Karpas-422 (cell line): Measurements from ENCODE around the gene TNS3. TPM values are rescaled to one million over a fixed set of nuclear protein-coding genes. Genes with fewer than 3 reads are reported as not detected.

Experiments
- DNase-seq: peaks from one replicate; pipeline ENCODE4 v3.0.0-alpha.2; 2015
- H2AFZ ChIP-seq: fragments of 200-600 bp; sonication (generic); 2 replicates; pipeline ENCODE4 v1.6.1; 2014; ENCODE audit warnings: antibody characterized with exemption, low read length, mixed read lengths
- H3K27ac ChIP-seq: fragments of 200-600 bp; sonication (generic); 2 replicates; pipeline ENCODE4 v1.5.1; 2014; ENCODE audit warnings: mild to moderate bottlenecking, low read length, moderate library complexity
- H3K27me3 ChIP-seq: fragments of 200-600 bp; sonication (generic); 2 replicates; pipeline ENCODE4 v1.6.1; 2014; ENCODE audit warnings: low read length, mixed read lengths
- H3K36me3 ChIP-seq: fragments of 200-600 bp; sonication (generic); 2 replicates; pipeline ENCODE4 v1.6.1; 2014; ENCODE audit warnings: low read length, mixed read lengths; ENCODE audit not compliant: insufficient read depth
- H3K4me1 ChIP-seq: fragments of 200-600 bp; sonication (generic); 2 replicates; pipeline ENCODE4 v1.6.1; 2014; ENCODE audit warnings: mild to moderate bottlenecking, low read length, mixed read lengths
- H3K4me2 ChIP-seq: fragments of 200-600 bp; sonication (generic); 2 replicates; pipeline ENCODE4 v1.6.1; 2014; ENCODE audit warnings: low read length, low read depth, mild to moderate bottlenecking; ENCODE audit not compliant: poor library complexity, severe bottlenecking
- H3K4me3 ChIP-seq: fragments of 200-600 bp; sonication (generic); 2 replicates; pipeline ENCODE4 v1.5.1; 2014; ENCODE audit warnings: mild to moderate bottlenecking, antibody characterized with exemption, low read length, mixed read lengths
- H3K79me2 ChIP-seq: fragments of 200-600 bp; sonication (generic); 2 replicates; pipeline ENCODE4 v1.6.1; 2014; ENCODE audit warnings: mild to moderate bottlenecking, low read length, mixed read lengths
- H3K9ac ChIP-seq: fragments of 200-600 bp; sonication (generic); 2 replicates; pipeline ENCODE4 v1.6.0; 2014; ENCODE audit warnings: low read length
- H3K9me2 ChIP-seq: fragments of 200-600 bp; sonication (generic), shearing (Covaris generic); replicated peaks from 2 replicates; pipeline ENCODE4 v1.6.0; 2014; ENCODE audit warnings: mild to moderate bottlenecking, low read length, moderate library complexity; ENCODE audit not compliant: insufficient read depth
- H3K9me3 ChIP-seq: fragments of 300-700, 200-600 bp; sonication (generic); 2 replicates; pipeline ENCODE4 v1.6.1; 2014; ENCODE audit warnings: low read length, mixed read lengths
- H4K20me1 ChIP-seq: fragments of 200-600 bp; sonication (generic); 2 replicates; pipeline ENCODE4 v1.6.1; 2014; ENCODE audit warnings: mild to moderate bottlenecking, antibody characterized with exemption, low read length, low read depth; ENCODE audit not compliant: insufficient read depth
- total RNA-seq: library from RNA; depleted of rRNA; stranded (reverse); fragments of >200 nt; shearing (Covaris generic); gene quantifications from 2 replicates; pipeline ENCODE4 v1.2.3, GENCODE V29; 2014; ENCODE audit warnings: low replicate concordance

The TNS3 gene
- total RNA-seq, 1 experiment from 2014 or later, result 56.6 TPM

DNA sequence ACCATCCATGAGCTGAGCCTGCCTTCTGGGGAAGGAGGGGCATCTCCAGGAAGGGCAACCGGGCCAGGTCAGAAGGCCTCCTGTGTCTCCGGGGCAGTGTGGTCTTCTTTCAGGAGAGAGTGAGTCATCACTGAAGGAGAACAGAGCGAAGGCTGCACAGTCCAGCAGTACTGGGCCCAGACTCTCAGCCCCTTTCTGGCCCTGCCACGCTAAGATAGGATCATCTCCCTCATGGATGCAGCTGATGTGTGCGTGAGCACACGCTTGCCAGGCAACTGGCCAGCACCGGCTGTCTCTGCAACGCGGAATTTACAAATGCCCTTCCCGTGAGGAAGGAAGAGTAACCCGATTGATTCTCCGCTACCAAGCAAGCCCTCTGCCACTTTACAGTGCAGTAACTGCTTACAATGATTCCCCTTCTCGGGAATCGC is 328.2 kb downstream of the TNS3 start:
- no peak overlapping the region for H3K27ac ChIP-seq
- no peak overlapping the region for H3K9ac ChIP-seq
- no peaks in the 10 kb centered on the region for H3K79me2 ChIP-seq
- H4K20me1 ChIP-seq, result no peaks in the 10 kb centered on the region
- DNase-seq, result no peak
- no peak overlapping the region for H3K4me3 ChIP-seq
- no peaks in the 10 kb centered on the region for H3K27me3 ChIP-seq
- no peaks in the 10 kb centered on the region for H3K9me2 ChIP-seq
- H3K4me1 ChIP-seq, result no peaks in the 10 kb centered on the region
- no peak overlapping the region for H2AFZ ChIP-seq
- H3K36me3 ChIP-seq, result no peaks in the 10 kb centered on the region
- no peaks in the 10 kb centered on the region for H3K9me3 ChIP-seq
- no peak overlapping the region for H3K4me2 ChIP-seq

GRCh38 chr7:47252675-47253074 is 329.2 kb downstream of the TNS3 start:
- Histone ChIP-seq H3K4me3 (no peak overlapping the region), H3K4me2 (no peak overlapping the region), H3K36me3 (no peaks in the 10 kb centered on the region), H4K20me1 (no peaks in the 10 kb centered on the region), H3K9me2 (no peaks in the 10 kb centered on the region), H3K27me3 (no peaks in the 10 kb centered on the region), H3K27ac (no peak overlapping the region), H3K79me2 (no peaks in the 10 kb centered on the region), H3K9ac (no peak overlapping the region), H3K4me1 (no peaks in the 10 kb centered on the region), H2AFZ (no peak overlapping the region), H3K9me3 (no peaks in the 10 kb centered on the region)
- no peak for DNase-seq

DNA sequence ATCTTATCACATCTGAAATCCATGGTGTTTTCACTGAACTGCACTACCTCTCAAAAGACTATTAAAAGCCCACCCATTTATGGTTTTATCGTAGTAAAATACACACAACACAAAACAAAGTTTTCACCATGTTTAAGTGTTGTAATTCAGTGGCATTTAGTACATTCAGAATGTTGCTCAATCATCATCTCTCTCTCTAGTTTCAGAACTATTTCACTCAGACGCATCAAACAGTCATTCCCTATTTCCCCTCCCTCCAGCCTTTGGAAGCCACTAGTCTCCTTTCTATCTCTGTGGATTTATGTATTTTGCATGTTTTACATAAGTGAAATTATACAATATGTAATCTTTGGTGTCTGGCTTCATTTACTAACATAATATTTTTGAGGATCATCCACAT is 332.6 kb downstream of the TNS3 start:
- no peak for DNase-seq
- no peak overlapping the region for H3K4me3 ChIP-seq
- H3K4me1 ChIP-seq, result no peaks in the 10 kb centered on the region
- no peaks in the 10 kb centered on the region for H3K27me3 ChIP-seq
- no peaks in the 10 kb centered on the region for H3K79me2 ChIP-seq
- no peak overlapping the region for H3K27ac ChIP-seq
- no peaks in the 10 kb centered on the region for H4K20me1 ChIP-seq
- H3K9me2 ChIP-seq, result no peaks in the 10 kb centered on the region
- H3K9me3 ChIP-seq, result no peaks in the 10 kb centered on the region
- no peaks in the 10 kb centered on the region for H3K36me3 ChIP-seq
- no peak overlapping the region for H2AFZ ChIP-seq
- H3K4me2 ChIP-seq, result no peak overlapping the region
- no peak overlapping the region for H3K9ac ChIP-seq

GRCh38 chr7:47248797-47249196 is 333.1 kb downstream of the TNS3 start:
- no peak overlapping the region for H2AFZ ChIP-seq
- H3K4me2 ChIP-seq, result no peak overlapping the region

DNA sequence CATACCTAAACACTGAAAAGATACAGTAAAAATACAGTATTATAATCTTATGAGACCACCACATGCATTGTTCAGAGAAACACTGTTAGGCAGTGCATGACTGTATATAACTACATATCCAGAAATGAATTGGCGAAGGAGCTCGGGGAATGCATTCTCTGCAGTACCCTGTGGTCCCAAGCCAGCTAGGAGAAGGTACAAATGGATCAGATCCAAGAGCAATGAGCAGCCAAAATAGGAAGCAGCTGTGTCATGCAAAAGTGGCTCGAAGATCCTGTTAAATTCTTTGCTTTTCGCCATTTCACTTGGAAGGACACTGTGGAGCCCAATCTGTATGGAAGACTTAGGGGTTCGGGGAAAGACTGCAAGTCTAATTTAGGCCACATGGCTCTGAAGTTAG is 334.8 kb downstream of the TNS3 start:
- Histone ChIP-seq H3K36me3 (no peaks in the 10 kb centered on the region), H3K27me3 (no peaks in the 10 kb centered on the region), H3K4me1 (no peaks in the 10 kb centered on the region), H3K9ac (no peak overlapping the region), H3K4me3 (no peak overlapping the region), H3K9me2 (no peaks in the 10 kb centered on the region), H3K4me2 (no peak overlapping the region), H4K20me1 (no peaks in the 10 kb centered on the region), H2AFZ (no peak overlapping the region), H3K27ac (no peak overlapping the region), H3K9me3 (no peaks in the 10 kb centered on the region), H3K79me2 (no peaks in the 10 kb centered on the region)
- no peak for DNase-seq

More at GRCh38 chr7:47248797-47249196, 333.1 kb downstream of the TNS3 start:
- H3K4me1 ChIP-seq, result no peaks in the 10 kb centered on the region
- H3K27me3 ChIP-seq, result no peaks in the 10 kb centered on the region
- H3K36me3 ChIP-seq, result no peaks in the 10 kb centered on the region
- H3K79me2 ChIP-seq, result no peaks in the 10 kb centered on the region
- H4K20me1 ChIP-seq, result no peaks in the 10 kb centered on the region
- no peak overlapping the region for H3K4me3 ChIP-seq
- H3K27ac ChIP-seq, result no peak overlapping the region
- no peak overlapping the region for H3K9ac ChIP-seq
- no peaks in the 10 kb centered on the region for H3K9me3 ChIP-seq
- no peak for DNase-seq
- no peaks in the 10 kb centered on the region for H3K9me2 ChIP-seq

DNA sequence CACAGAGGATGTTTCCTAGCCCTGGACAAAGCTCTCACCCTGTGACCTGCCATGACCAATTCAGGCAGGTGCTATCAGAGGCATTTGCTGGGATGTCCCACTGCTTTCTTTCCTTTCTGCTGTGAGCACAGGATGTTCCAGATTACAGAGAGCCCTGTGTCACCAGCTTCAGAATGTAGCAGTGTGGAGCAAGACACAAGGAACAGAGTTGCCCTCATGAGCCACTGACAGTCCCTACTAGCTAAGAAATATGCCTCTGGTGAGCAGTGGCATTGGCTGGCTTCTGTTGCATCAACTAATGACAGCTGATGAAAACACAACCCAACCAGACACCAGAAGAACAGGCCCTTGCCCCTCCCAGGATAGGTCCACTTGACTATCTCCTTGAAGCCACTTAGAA is 337.2 kb downstream of the TNS3 start:
- H3K36me3 ChIP-seq, result no peaks in the 10 kb centered on the region
- no peak overlapping the region for H3K27ac ChIP-seq
- no peak overlapping the region for H2AFZ ChIP-seq
- H4K20me1 ChIP-seq, result no peaks in the 10 kb centered on the region
- H3K4me2 ChIP-seq, result no peak overlapping the region
- no peaks in the 10 kb centered on the region for H3K79me2 ChIP-seq
- H3K9me2 ChIP-seq, result no peaks in the 10 kb centered on the region
- no peak overlapping the region for H3K4me3 ChIP-seq
- H3K27me3 ChIP-seq, result no peaks in the 10 kb centered on the region
- no peaks in the 10 kb centered on the region for H3K4me1 ChIP-seq
- DNase-seq, result no peak
- H3K9me3 ChIP-seq, result no peaks in the 10 kb centered on the region
- H3K9ac ChIP-seq, result no peak overlapping the region

DNA sequence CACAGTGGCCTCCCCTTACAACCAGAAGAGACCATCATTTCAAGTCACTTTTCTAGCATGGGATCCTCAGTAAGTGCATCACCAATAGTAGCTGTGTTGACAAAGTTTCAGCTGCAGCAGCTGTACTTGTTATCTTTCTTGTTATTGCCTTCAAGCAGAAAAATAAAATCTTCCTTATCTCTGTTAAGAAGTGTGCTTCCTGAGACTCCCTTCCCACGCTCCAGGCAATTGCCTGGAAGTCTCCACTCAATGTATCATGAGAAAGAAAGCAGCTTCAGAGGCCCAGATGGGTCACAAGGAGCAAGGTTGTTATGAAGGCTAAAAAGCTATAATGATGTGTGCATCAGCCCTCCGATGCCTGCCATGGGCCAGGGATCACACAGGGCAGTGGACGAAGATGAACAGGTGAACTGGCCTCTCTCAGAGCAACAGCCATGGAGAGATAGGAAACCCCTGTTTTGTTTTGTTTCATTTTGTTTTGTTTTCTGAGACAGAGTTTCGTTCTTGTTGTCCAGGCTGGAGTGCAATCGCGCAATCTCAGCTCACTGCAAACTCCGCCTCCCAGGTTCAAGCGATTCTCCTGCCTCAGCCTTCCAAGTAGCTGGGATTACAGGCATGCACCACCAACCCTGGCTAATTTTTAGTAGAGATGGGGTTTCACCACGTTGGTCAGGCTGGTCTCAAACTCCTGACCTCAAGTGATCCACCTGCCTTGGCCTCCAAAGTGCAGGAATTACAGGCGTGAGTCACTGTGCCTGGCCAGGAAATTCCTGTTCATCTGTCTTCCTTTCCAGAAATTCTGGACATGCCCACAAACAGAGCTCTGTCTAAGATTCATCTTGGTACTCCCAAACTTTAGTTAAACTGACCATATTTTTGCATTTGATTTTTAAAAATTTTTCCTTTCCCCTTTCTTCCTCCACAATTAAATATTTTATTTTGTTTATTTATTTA is 340.5 kb downstream of the TNS3 start:
- Histone ChIP-seq H3K4me1 (no peaks in the 10 kb centered on the region), H3K9me3 (no peaks in the 10 kb centered on the region), H3K4me3 (no peak overlapping the region), H2AFZ (no peak overlapping the region), H3K27me3 (no peaks in the 10 kb centered on the region), H3K9me2 (no peaks in the 10 kb centered on the region), H3K9ac (no peak overlapping the region), H3K4me2 (no peak overlapping the region), H4K20me1 (no peaks in the 10 kb centered on the region), H3K36me3 (no peaks in the 10 kb centered on the region), H3K27ac (no peak overlapping the region), H3K79me2 (no peaks in the 10 kb centered on the region)
- no peak for DNase-seq

GRCh38 chr7:47239931-47240421 is 341.9 kb downstream of the TNS3 start:
- Histone ChIP-seq H3K9me2 (no peaks in the 10 kb centered on the region), H3K9ac (no peak overlapping the region), H3K79me2 (no peaks in the 10 kb centered on the region), H3K4me2 (no peak overlapping the region), H3K4me1 (no peaks in the 10 kb centered on the region), H3K36me3 (no peaks in the 10 kb centered on the region), H3K4me3 (no peak overlapping the region), H3K9me3 (no peaks in the 10 kb centered on the region), H3K27ac (no peak overlapping the region), H4K20me1 (no peaks in the 10 kb centered on the region), H3K27me3 (no peaks in the 10 kb centered on the region), H2AFZ (no peak overlapping the region)
- DNase-seq, result no peak
